Suprapubic skin (tissue), 4 donors: ENCODE measurements around the gene ST8SIA6. TPM values are rescaled to one million over a fixed set of nuclear protein-coding genes. Genes with fewer than 3 reads are reported as not detected.

Experiments used
- DNase-seq, 2 donors: peaks; one replicate each; pipeline ENCODE4 v3.0.0-alpha.2; 2019; ENCODE audit warnings: low spot score in 2 of 2
- H3K27ac ChIP-seq: fragments of 200-600 bp; sonication (generic); one replicate; pipeline ENCODE4 v1.5.1; 2019
- H3K27me3 ChIP-seq: fragments of 200-600 bp; sonication (generic); one replicate; pipeline ENCODE4 v1.5.1; 2019
- H3K36me3 ChIP-seq: fragments of 200-600 bp; sonication (generic); one replicate; pipeline ENCODE4 v1.5.1; 2019
- H3K4me1 ChIP-seq: fragments of 200-600 bp; sonication (generic); one replicate; pipeline ENCODE4 v1.5.1; 2019
- H3K4me3 ChIP-seq: fragments of 200-600 bp; sonication (generic); one replicate; pipeline ENCODE4 v1.5.1; 2019; ENCODE audit warnings: mild to moderate bottlenecking
- H3K9me3 ChIP-seq: fragments of 200-600 bp; sonication (generic); one replicate; pipeline ENCODE4 v1.5.1; 2019
- CTCF ChIP-seq, 2 donors: fragments of 200-600 bp in 1 of 2; fragments of 450-650 bp in 1 of 2; sonication (generic) in 1 of 2; IDR thresholded peaks; one replicate each; pipeline ENCODE4 v1.5.1; 2016 to 2019; ENCODE audit warnings: antibody characterized with exemption in 2 of 2, mild to moderate bottlenecking in 1 of 2, moderate library complexity in 1 of 2
- EP300 ChIP-seq: sonication (generic); formaldehyde crosslinking; IDR thresholded peaks from one replicate; pipeline ENCODE4 v1.6.1; 2017; ENCODE audit warnings: antibody characterized with exemption
- POLR2A ChIP-seq, 2 donors: fragments of 450-650 bp; IDR thresholded peaks; one replicate each; pipeline ENCODE4 v1.6.1; 2017; ENCODE audit warnings: antibody characterized with exemption in 2 of 2, mild to moderate bottlenecking in 2 of 2, moderate library complexity in 2 of 2
- POLR2AphosphoS5 ChIP-seq, 3 donors: sonication (generic); formaldehyde crosslinking; IDR thresholded peaks; one replicate each; pipeline ENCODE4 v1.6.1; 2017; ENCODE audit warnings: antibody characterized with exemption in 3 of 3
- WGBS: methylation state at CpG from one replicate; pipeline ENCODE4 v1.1.5; 2018; 5-methylcytosine and 5-hydroxymethylcytosine counted together
- total RNA-seq, 4 donors: library from RNA; depleted of rRNA; stranded (reverse); fragments of >200 nt; gene quantifications; one replicate each; pipeline ENCODE4 v1.1.0, GENCODE V29; 2016

Gene ST8SIA6
- total RNA-seq, 4 donors from 2014 or later: 1.2 to 5.2 (median 3.2) TPM

DNA sequence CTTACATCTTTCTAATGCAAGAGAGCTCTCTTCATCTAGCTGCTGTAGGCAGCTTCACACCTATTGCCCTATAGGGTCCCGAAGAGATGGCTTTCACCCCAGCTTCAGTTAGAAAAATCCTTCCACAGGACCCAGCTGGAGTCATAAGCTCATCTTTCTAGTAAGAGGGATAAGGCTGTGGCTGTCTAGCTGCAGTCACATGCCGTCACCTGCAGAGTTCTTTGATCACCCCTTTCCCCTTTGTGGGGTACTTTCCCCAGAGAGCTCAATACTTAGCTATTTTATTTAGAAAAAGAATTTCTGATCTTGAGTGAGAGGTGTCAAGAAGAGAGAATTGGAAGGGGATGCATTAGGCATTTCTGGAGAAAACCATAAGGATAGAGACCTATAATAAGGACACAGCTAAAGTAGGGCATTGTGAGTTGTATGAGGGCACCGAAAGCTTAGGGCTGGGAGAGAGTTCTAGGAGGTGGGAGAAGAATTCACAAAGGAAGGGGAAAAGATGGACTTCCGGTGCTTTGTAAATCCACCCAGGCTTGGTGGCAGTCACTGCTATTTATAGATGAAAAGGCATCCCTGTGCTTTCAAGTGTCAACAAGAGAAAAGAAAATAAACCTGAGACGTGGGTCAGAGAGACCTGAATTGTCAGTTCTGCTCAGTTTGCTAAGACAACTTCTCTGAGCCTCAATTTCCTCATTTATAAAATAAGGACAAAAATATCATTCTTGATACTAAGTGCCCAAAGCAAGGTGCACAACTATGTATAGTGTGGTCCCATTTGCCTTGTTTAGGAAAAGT, 11.1 kb upstream of the ST8SIA6 start:
- H3K27ac ChIP-seq: no peak overlapping the region
- DNase-seq: no peak
- 67% methylated on average over 5 of the region's 5 CpGs for WGBS

DNA sequence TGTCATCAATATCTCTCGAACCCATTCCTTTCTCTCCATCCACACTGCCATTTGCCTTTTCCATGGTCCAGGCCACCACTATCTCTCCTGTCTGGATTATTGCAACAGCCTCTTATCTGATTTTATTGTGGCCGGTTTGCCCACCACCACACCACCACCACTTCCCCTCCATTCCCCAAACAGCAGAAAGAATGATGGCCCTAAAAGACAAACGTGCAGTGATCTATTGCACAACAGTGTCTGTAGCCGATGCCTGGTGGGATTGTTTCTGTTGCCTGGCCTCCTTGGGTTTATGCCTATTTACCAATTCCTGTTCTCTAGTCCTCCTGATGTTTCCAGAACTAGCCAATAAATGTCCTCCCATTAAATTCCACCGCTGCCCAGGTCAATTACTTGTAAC, 10.2 kb upstream of the ST8SIA6 start:
- no peaks in the 10 kb centered on the region for H3K4me1 ChIP-seq
- H3K9me3 ChIP-seq: no peaks in the 10 kb centered on the region
- H3K27ac ChIP-seq: no peak overlapping the region
- whole genome bisulfite sequencing: 80% methylated on average over 5 of the region's 5 CpGs
- no peaks in the 10 kb centered on the region for H3K36me3 ChIP-seq
- no peak for TF ChIP-seq POLR2A (IDR thresholded peaks at IDR 0.05)
- TF ChIP-seq CTCF (IDR thresholded peaks at IDR 0.05): no peak
- no peak for TF ChIP-seq POLR2AphosphoS5 (IDR thresholded peaks at IDR 0.05)
- TF ChIP-seq EP300: no peak
- no peak for DNase-seq
- H3K4me3 ChIP-seq: no peak overlapping the region
- H3K27me3 ChIP-seq: no peaks in the 10 kb centered on the region

More for the DNA sequence above, 11.1 kb upstream of the ST8SIA6 start:
- TF ChIP-seq POLR2AphosphoS5 (IDR thresholded peaks at IDR 0.05) (no peak), POLR2A (IDR thresholded peaks at IDR 0.05) (no peak), CTCF (IDR thresholded peaks at IDR 0.05) (no peak), EP300 (no peak)
- Histone ChIP-seq H3K9me3 (no peaks in the 10 kb centered on the region), H3K4me1 (no peaks in the 10 kb centered on the region), H3K4me3 (no peak overlapping the region), H3K36me3 (no peaks in the 10 kb centered on the region), H3K27me3 (no peaks in the 10 kb centered on the region)

DNA sequence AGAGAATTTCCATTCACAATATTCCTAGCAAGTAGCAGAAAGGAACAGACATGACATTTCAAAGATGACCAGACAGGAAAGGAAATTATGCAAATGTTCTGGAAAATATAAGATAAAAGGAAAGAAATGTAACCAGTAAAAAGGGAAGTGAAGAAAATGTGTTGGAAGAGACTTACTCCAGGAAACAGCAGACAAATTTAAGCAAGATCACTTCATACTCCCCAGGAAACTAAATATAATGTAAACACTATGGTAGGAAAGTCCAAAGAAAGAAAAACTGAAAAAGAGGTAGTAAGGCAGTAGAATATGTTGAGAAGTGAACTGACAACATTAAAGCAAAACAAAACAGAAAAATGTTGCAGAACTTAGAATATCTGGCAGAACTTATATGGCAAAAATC, 6.4 kb upstream of the ST8SIA6 start:
- H3K27ac ChIP-seq: no peak overlapping the region
- no peak for TF ChIP-seq POLR2A (IDR thresholded peaks at IDR 0.05)
- no peak for TF ChIP-seq CTCF (IDR thresholded peaks at IDR 0.05)
- TF ChIP-seq POLR2AphosphoS5 (IDR thresholded peaks at IDR 0.05): no peak
- H3K4me3 ChIP-seq: no peak overlapping the region
- DNase-seq: no peak
- H3K27me3 ChIP-seq: peaks cover 8% of the 10 kb centered on the region
- H3K9me3 ChIP-seq: no peaks in the 10 kb centered on the region
- no peaks in the 10 kb centered on the region for H3K4me1 ChIP-seq
- H3K36me3 ChIP-seq: no peaks in the 10 kb centered on the region

GRCh38 chr10:17457083-17457482, 2.7 kb upstream of the ST8SIA6 start:
- Histone ChIP-seq H3K27me3 (peaks cover 42% of the 10 kb centered on the region), H3K4me1 (peaks cover 23% of the 10 kb centered on the region), H3K27ac (no peak overlapping the region), H3K4me3 (no peak overlapping the region), H3K36me3 (no peaks in the 10 kb centered on the region), H3K9me3 (no peaks in the 10 kb centered on the region)
- TF ChIP-seq POLR2A (IDR thresholded peaks at IDR 0.05) (no peak), EP300 (no peak), POLR2AphosphoS5 (IDR thresholded peaks at IDR 0.05) (no peak), CTCF (IDR thresholded peaks at IDR 0.05) (no peak)
- no peak for DNase-seq
- 96% methylated on average over 2 of the region's 2 CpGs for WGBS

DNA sequence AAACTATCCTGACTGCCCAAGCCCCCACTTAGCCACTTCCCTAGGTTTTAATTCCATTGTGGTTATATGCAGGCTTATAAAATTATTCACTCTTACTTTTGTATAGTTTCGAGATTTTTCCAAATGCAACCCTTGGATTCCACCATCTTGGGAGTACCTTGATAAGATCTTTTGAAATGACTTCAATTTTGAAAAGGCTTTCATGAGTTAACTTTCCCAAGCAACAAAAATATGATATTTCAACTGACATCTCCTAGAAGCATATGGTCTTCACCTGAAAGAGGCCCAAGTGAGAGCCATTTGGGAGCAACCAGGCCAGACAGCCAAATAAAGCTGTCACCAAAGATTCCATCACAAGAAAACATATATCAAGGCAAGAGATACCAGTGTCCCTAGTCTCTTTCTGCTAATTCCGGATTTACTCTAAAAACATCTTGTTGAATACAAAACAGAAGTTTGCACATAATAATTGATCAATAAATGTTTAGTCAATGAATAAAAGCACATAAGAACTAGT, 1.7 kb upstream of the ST8SIA6 start:
- DNase-seq: no peak
- Histone ChIP-seq H3K27me3 (peaks cover 51% of the 10 kb centered on the region), H3K4me3 (no peak overlapping the region), H3K27ac (no peak overlapping the region), H3K4me1 (peaks cover 23% of the 10 kb centered on the region), H3K36me3 (no peaks in the 10 kb centered on the region), H3K9me3 (no peaks in the 10 kb centered on the region)
- TF ChIP-seq POLR2AphosphoS5 (IDR thresholded peaks at IDR 0.05): no peak
- no peak for TF ChIP-seq POLR2A (IDR thresholded peaks at IDR 0.05)
- no peak for TF ChIP-seq CTCF (IDR thresholded peaks at IDR 0.05)
- no peak for TF ChIP-seq EP300
- 96% methylated on average over 2 of the region's 2 CpGs for WGBS
